ENCODE data around the gene ESF1. TPM values are rescaled to one million over a fixed set of nuclear protein-coding genes. Genes with fewer than 3 reads are reported as not detected.
"Not testable (repeated sequence)": the region's sequence is repeated elsewhere in the genome, so short reads cannot be mapped to it uniquely, and the experiment has no call there.

The ESF1 gene
- total RNA-seq, 1 donor = 13.8 TPM

GRCh38 chr20:13765868-13766416 is 18.8 kb downstream of the ESF1 start:
- no peak for DNase-seq (ENCODE audit: low read depth)
- no peak for TF ChIP-seq CTCF (IDR thresholded peaks at IDR 0.05; ENCODE audit: insufficient read depth, low read depth, low read length)

GRCh38 chr20:13765299-13765698 is 19.4 kb downstream of the ESF1 start:
- DNase-seq (ENCODE audit: low read depth) = no peak
- no peak overlapping the region for H3K4me3 ChIP-seq (ENCODE audit: low read depth, low read length)
- no peak for TF ChIP-seq CTCF (IDR thresholded peaks at IDR 0.05; ENCODE audit: insufficient read depth, low read depth, low read length)

More at GRCh38 chr20:13765868-13766416, 18.8 kb downstream of the ESF1 start:
- H3K4me3 ChIP-seq (ENCODE audit: low read depth, low read length) = no peak overlapping the region

- not testable (repeated sequence) for DNase-seq (ENCODE audit: low read depth)
These were observed 24.2 kb downstream of the ESF1 start for GRCh38 chr20:13760451-13760946.

GRCh38 chr20:13758884-13759283 is 25.8 kb downstream of the ESF1 start:
- H3K4me3 ChIP-seq (ENCODE audit: low read depth, low read length) = no peak overlapping the region
- no peak for TF ChIP-seq CTCF (IDR thresholded peaks at IDR 0.05; ENCODE audit: insufficient read depth, low read depth, low read length)
- DNase-seq (ENCODE audit: low read depth) = no peak

More at GRCh38 chr20:13760451-13760946, 24.2 kb downstream of the ESF1 start:
- H3K4me3 ChIP-seq (ENCODE audit: low read depth, low read length) = not testable (repeated sequence)

GRCh38 chr20:13756551-13756950 is 28.2 kb downstream of the ESF1 start:
- DNase-seq (ENCODE audit: low read depth) = no peak
- TF ChIP-seq CTCF (IDR thresholded peaks at IDR 0.05; ENCODE audit: insufficient read depth, low read depth, low read length) = no peak
- H3K4me3 ChIP-seq (ENCODE audit: low read depth, low read length) = no peak overlapping the region

GRCh38 chr20:13755809-13756208 is 28.9 kb downstream of the ESF1 start:
- TF ChIP-seq CTCF (IDR thresholded peaks at IDR 0.05; ENCODE audit: insufficient read depth, low read depth, low read length) = peak; percentile 12
- no peak for DNase-seq (ENCODE audit: low read depth)
- H3K4me3 ChIP-seq (ENCODE audit: low read depth, low read length) = no peak overlapping the region

- no peak for DNase-seq (ENCODE audit: low read depth)
- no peak for TF ChIP-seq CTCF (IDR thresholded peaks at IDR 0.05; ENCODE audit: insufficient read depth, low read depth, low read length)
These were observed 31.2 kb downstream of the ESF1 start for GRCh38 chr20:13753436-13754036.

More at GRCh38 chr20:13753436-13754036, 31.2 kb downstream of the ESF1 start:
- H3K4me3 ChIP-seq (ENCODE audit: low read depth, low read length) = no peak overlapping the region

Measured in fibroblast of villous mesenchyme (primary cell).